ENCODE data around the gene BCL2.

Gene BCL2

GRCh38 chr18:63074981-63075404, 244.6 kb downstream of the BCL2 start:
- DNase-seq, result peak; percentile 49

- no peak for DNase-seq
Observed at GRCh38 chr18:63073481-63073880, 246.1 kb downstream of the BCL2 start.
